AG08396 (cell line): ENCODE data around the gene NEDD4L.
A peak's percentile ranks its signal among the peaks of the same experiment; 100 is the strongest.
"Not testable (repeated sequence)": the region's sequence is repeated elsewhere in the genome, so short reads cannot be mapped to it uniquely, and the experiment has no call there.

Source experiments
- DNase-seq: peaks from one replicate; pipeline ENCODE4 v3.0.0; 2012; ENCODE audit warnings: low spot score, mixed read lengths

NEDD4L gene

DNA sequence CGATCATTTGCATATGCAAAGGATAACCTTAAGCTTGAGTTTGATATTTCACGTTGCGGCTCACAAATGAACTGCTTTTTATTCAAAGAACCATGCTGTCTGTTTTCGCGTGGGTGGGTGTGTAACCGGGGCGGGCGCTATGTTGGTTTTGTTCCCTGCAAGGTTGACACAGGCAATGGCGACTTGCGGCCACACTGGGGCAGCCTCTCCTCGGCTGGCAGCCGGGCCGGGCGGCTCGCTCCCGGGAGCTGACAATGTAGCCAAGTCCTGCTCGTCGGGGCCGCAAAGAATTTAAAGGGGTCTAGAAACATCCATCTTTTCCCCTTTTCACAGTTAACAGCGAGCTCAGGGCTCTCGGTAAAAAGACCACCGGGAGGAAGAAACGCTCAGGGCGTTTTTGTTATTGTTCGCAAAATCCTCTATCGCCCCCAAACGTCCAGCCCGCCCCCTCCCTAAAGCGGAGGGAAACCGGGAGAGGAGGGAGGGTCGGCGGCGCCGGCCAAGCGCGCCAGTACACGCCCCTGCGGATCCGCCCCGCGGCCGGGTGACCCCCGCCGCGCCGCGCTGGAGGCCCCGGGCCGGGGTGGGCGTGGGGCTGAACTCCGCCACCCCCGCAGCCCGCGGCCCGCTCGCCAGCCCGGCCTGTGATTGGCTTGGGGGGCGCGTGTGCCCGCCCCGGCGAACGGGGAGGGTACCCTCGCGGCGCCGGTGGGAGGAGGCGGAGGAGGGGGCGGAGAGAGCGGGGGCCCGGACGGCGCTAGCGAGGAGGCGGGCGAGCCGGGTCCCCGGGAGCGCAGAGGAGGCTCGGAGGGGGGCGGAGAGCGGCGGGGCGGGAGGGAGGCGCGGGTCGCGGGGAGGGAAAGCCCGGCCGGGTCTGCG is at the start of gene NEDD4L:
NEDD4L (plus strand) TSS at position 736 of the 879 bp plus-strand sequence. CDS start 435 bp downstream, outside the sequence.
- peak; percentile 89 for DNase-seq

- DNase-seq, result no peak
Observed at GRCh38 chr18:57995331-57995730, 48.7 kb upstream of the NEDD4L start.

GRCh38 chr18:57996894-57997293 is 47.1 kb upstream of the NEDD4L start:
- DNase-seq, result not testable (repeated sequence)

DNA sequence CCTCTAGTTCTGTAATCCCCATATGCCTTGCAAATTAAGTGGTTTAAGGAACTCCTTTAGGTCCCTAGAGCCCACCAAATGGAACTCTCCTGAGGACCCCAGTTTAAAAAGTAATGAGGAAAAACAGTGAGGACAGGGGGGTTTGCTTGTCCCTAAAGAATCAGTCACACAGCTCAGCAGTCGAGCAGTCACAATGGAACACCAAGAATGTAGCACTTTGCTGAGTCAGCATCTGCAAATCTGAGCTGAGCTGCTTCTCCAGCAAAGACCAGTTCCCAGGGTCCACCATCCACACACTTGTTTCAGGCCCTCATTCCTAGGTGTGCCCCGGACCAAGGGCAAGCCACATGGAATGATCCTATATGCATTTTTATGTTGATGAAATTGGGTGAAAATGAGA is 46.2 kb upstream of the NEDD4L start:
- DNase-seq, result no peak

DNA sequence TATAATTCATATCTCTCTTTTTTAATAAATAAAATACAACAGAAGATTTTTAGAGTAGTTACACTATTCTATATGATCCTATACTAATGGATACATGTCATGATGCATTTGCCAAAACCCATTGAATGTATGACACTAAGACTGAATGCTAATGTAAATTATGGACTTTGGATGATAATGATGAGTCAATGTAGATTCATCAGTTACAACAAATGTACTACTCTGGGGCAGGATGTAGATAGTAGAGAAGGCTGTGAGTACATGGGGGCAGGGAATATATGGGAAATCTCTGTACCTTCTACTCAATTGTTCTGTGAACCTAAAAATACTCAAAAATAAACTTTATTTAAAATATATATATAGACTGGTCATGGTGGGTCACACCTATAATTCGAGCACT is 45.6 kb upstream of the NEDD4L start:
- no peak for DNase-seq

GRCh38 chr18:58004317-58004716 is 39.7 kb upstream of the NEDD4L start:
- peak; percentile 37 for DNase-seq

DNA sequence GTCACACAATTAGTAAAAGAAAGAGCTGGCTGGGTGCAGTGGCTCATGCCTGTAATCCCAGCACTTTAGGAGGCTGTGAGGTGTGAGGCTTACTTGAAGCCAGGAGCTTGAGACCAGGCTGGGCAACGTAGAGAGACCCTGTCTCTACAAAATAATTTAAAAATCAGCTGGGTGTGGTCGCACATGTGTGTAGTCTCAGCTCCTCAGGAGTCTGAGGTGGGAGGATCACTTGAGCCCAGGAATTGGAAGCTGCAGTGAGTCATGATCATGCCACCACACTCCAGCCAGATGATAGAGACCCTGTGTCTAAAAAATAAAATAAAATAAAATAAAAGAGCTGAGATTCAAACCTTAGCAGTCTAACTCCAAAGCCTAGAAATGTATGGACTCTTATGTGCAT is 39.0 kb upstream of the NEDD4L start:
- no peak for DNase-seq

DNA sequence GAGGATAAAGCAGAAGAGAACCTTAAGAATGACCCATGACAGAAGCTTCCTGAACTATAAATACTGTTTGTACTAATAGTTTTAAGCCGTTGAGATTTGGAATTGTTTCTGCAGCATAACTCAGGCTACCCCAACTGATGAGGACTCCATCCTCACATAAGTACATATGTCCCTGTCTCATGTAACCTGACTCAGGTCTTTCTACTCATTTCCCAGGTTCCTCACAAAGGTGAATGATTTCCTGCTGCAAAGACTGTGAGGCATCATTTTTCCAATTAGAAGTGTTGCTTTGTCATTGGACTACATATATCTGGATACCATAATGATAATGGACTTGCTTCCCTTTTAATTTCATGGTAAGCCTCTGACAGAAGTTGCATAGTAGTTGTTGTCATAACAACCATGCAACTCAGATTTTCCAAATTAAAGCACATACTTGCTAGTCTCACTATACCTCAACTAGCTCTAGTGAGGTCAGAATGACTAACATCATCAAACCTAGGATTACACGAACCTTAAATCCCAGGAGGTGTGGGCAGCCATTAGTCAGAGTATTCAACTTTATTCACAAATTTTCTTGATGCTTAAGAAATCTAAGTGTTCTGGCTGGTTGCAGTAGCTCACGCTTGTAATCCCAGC is 38.0 kb upstream of the NEDD4L start:
- DNase-seq, result peak; percentile 18

GRCh38 chr18:58009166-58009565 is 34.9 kb upstream of the NEDD4L start:
- DNase-seq, result no peak

GRCh38 chr18:58010265-58010664 is 33.8 kb upstream of the NEDD4L start:
- no peak for DNase-seq

DNA sequence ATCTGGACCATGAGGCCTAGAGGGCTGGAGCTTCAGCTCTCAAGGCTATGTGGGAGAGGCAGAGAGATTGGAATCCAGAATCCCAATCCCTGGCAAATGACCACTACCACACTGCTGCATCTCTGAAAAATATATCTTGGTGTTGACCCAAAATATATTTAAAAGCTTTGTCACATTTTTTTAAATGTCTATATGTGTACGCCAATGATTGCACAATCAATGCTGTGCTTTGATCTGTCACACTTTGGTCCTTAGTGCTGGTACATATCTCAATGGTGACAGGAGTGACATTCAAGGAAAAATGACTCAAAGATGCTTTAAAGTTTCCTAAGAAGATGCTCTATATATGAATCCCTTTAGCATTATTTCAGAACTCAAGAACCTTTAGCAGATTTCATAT is 31.7 kb upstream of the NEDD4L start:
- no peak for DNase-seq

DNA sequence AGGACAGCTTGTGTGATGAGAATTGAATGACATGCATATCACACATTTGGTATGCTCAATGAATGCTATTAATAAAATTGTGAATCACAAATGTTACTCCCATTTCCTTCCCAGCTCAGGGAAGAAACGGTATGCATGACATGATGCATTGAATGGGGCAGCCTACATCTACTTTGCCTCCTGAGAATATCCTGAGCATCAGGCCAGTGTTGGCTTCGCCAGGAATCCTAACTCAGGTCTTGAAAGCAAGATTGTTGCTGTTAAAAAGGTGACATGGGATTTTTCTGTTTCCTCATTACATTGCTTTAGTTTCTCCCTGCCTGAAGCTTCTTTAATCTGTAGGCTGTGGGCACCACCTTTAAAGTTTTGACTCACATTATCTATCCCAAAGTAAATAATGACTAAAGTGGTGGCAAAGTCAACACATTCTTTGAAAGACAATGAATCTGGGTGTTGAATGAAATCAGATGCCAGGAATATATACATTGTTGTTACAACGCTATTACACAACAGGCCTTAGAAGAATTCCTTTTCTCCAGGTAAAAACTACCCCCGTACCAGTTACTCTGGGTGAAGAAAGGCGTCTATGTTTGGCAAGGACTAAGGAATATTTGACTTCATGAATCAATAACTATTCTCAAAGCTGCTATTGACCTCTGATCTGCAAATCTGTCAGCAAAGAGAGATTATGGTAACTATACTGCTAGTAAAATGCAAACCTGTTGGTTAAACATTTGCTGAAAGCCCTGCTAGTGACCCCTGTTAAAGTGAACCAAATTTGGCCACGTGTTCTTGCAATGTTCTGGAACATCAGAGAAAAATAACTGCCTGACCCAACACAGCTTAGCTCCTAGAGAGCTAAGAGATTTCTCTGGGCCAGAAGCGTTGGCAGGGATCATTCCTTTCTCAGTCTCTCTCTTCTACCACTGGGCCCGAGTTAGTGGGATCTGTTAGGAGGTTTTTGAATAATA is 30.5 kb upstream of the NEDD4L start:
- DNase-seq, result no peak

GRCh38 chr18:58015065-58015780 is 28.8 kb upstream of the NEDD4L start:
- DNase-seq, result no peak

DNA sequence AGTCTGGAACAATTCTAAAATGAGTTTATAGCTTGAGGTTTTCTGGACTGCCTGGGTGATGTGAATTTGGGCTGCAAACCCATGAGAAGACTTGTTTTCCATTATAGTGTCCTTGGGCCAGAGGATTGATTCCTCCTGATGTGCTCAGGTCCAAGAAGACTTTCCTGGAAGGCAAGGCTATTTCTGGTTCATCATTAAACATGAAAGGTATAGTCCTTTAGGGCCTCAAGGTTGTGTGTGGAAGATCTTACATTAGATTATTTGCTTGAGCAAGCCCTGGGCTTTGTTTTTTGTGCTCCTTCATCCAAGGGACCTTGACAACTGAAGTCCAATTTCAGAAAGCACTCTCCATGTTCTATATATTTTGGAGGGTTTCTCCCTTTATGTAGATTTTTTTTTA is 26.8 kb upstream of the NEDD4L start:
- DNase-seq, result no peak

- DNase-seq, result no peak
Observed at GRCh38 chr18:58020567-58021107, 23.4 kb upstream of the NEDD4L start.

- no peak for DNase-seq
Observed at GRCh38 chr18:58021504-58021903, 22.5 kb upstream of the NEDD4L start.

DNA sequence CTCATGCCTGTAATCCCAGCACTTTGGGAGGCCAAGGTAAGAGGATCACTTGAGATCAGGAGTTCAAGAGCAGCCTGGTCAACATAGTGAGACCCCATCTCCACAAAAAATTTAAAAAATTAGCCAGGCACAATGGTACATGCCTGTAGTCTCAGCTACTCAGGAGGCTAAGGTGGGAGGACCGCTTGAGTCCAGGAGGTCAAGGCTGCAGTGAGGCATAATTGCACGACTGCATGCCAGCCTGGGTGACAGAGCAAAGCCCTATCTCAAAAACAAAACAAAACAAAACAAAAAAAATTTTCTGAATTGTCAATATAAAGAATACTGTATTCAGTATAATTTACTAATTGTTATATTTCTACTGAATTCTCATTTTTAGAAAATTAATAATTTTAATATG is 20.9 kb upstream of the NEDD4L start:
- DNase-seq, result no peak

DNA sequence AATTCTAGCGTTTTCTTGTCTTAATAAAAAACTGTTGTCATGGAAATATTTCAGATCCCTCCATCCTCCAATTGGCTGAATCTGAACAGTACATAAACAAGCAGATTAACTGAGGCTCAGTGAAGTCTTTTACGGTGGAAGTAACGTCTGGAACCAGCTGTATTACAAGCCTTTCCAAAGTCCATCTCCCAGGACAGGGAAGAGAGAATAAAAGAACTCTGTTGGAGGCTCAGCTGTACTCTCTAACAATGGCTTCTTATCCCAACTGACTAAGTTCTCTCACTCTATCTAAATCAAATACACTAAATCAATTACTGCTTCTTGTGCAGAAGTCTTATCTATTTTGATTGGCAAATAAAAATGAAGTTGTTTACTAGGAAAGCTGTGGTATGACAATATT is 19.9 kb upstream of the NEDD4L start:
- DNase-seq, result no peak

DNA sequence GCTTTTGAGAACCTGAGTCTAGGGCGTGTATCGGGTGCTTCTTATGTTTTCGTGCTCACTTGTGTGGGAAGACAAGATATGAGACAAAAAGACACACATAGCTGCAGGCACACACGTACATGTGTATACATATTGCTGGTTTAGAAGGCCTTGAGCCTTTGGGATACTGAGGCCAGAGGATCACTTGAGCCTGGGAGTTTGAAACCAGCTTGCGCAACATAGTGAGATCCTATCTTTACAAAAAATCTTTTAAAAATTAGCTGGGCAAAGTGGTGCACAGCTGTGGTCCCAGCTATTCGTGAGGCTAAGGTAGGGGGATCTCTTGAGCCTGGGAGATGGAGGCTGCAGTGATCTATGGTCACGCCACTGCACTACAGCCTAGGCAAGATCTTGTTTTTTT is 18.8 kb upstream of the NEDD4L start:
- no peak for DNase-seq

DNA sequence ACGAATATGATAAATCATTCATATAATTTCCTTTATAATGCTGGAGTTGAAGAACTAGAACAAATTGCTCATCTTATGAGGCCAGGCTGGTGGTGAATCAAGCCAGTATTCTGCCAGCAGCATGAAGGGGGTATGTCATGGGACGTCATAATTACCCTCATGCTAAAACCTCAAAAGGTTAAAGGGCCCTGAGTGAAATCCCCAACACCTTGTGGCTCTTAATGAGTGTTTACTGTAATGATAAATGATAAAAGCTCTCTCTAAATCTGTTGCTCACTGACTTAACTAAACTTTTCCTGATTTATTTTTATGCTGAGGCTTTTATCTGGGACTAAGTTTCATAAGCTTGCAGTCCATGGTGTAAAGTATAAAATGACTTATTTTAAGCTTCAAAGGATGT is 18.3 kb upstream of the NEDD4L start:
- DNase-seq, result no peak

- DNase-seq, result no peak
Observed at GRCh38 chr18:58026395-58026794, 17.6 kb upstream of the NEDD4L start.
